Measurements from ENCODE around the gene RCAN1. TPM values are rescaled to one million over a fixed set of nuclear protein-coding genes. Genes with fewer than 3 reads are reported as not detected.

RCAN1 gene
- total RNA-seq, 1 donor: 308 TPM

DNA sequence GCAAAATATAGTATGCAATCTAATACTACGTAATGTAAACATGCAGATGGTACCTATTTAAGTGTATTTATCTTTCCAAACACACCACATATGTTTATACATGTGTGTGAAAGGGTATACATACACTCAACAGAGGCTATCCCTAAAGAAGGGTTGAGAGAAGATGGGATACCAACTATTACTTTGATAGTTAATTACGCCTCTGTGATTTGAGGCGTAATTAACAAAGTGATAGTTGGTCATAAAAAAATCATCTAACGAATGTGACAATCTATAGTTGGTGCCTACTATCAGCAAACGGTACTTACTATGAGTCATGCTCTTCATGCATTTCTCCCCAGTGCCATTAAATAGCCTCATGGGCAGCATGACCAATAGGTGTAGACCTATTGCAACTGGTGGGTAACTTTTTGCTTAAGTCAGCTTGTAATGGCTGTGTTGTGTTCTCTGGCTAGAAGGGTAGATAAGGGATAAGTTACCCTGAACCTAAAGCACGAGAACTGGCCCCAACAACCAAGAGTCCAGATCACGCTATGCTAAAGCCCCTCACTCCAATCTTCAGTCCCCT lies 15.3 kb downstream of the RCAN1 start:
- TF ChIP-seq, protein P1, sequence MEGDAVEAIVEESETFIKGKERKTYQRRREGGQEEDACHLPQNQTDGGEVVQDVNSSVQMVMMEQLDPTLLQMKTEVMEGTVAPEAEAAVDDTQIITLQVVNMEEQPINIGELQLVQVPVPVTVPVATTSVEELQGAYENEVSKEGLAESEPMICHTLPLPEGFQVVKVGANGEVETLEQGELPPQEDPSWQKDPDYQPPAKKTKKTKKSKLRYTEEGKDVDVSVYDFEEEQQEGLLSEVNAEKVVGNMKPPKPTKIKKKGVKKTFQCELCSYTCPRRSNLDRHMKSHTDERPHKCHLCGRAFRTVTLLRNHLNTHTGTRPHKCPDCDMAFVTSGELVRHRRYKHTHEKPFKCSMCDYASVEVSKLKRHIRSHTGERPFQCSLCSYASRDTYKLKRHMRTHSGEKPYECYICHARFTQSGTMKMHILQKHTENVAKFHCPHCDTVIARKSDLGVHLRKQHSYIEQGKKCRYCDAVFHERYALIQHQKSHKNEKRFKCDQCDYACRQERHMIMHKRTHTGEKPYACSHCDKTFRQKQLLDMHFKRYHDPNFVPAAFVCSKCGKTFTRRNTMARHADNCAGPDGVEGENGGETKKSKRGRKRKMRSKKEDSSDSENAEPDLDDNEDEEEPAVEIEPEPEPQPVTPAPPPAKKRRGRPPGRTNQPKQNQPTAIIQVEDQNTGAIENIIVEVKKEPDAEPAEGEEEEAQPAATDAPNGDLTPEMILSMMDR (IDR thresholded peaks at IDR 0.05; ENCODE audit: insufficient read depth, low read depth, low read length): no peak
- no peak for DNase-seq (ENCODE audit: low read depth)
- no peak overlapping the region for H3K4me3 ChIP-seq (ENCODE audit: low read depth, low read length)

DNA sequence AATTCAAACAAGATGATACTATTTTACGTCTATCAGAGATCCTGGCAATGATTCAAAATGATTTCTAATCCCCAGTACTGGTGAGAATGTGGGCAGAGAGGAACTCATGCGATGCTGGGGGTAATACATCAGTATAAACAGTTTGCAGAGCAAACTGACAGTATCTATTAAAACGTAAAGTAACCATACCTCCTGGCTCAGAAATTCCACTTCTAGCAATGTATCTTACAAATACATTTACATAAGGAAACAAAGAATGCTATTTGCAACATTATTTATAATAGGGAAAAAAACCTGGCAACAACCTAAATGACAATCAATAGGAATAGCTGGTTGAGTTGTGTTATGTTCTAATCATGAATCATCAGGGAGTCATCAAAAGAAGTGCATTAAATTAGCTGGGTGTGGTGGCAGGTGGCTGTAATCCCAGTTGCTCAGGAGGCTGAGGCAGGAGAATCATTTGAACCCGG lies 15.9 kb downstream of the RCAN1 start:
- TF ChIP-seq, protein P1 (IDR thresholded peaks at IDR 0.05; ENCODE audit: insufficient read depth, low read depth, low read length): no peak
- H3K4me3 ChIP-seq (ENCODE audit: low read depth, low read length): no peak overlapping the region
- DNase-seq (ENCODE audit: low read depth): peak; percentile 22

DNA sequence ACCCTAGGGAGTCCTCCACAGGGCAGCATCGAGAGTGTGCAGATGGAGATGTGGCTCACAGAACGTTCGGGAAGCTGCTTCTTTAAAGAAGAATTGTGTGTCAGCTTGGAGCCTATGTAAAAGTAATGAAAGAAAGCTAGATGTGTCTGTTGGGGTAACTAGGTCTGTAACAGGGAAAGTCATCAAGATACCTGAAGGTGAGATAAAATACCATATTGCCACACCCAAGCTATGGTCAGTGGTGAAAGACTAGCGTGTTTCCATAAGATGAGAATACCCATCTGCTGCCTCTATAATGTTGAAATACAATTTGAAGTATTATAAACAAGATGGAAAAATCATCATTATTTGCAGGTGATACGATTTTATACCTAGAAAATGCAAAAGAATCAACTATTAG lies 17.5 kb downstream of the RCAN1 start:
- TF ChIP-seq, protein P1 (IDR thresholded peaks at IDR 0.05; ENCODE audit: insufficient read depth, low read depth, low read length): no peak
- no peak overlapping the region for H3K4me3 ChIP-seq (ENCODE audit: low read depth, low read length)
- no peak for DNase-seq (ENCODE audit: low read depth)

DNA sequence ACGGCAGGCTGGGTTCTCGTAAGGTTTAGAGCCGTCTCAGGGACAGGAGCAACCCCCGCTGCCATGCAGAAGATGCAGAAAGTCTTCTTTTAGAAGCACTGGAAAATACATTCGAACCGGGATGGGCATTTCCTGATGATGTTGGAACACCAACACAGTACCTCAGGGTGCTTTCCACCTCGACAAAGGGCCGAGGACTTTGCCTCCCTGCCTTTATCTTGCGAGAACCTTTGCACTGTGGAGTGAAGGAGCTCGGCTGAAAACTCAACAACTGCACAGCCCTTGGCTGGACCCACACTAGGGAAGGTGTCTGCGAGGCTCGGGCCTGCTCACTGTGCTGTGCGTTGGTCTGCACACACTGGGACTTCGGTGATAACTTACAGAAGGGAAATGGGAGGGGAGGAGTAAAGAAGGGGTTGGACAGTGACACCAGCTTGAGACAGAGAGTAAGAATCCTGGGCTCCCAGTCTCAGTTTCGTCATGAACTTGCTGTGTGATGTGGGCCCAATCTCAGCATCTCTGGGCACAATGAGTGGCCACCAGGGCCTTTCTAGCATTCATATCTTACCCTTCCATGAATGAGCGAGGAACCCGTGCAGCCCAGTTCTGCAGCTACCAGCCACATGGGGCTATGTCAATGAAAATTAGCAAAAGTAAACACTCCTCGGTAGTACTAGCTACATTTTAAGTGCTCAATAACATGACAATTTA lies 18.2 kb downstream of the RCAN1 start:
- no peak for DNase-seq (ENCODE audit: low read depth)
- TF ChIP-seq, protein P1 (IDR thresholded peaks at IDR 0.05; ENCODE audit: insufficient read depth, low read depth, low read length): no peak
- no peak overlapping the region for H3K4me3 ChIP-seq (ENCODE audit: low read depth, low read length)

DNA sequence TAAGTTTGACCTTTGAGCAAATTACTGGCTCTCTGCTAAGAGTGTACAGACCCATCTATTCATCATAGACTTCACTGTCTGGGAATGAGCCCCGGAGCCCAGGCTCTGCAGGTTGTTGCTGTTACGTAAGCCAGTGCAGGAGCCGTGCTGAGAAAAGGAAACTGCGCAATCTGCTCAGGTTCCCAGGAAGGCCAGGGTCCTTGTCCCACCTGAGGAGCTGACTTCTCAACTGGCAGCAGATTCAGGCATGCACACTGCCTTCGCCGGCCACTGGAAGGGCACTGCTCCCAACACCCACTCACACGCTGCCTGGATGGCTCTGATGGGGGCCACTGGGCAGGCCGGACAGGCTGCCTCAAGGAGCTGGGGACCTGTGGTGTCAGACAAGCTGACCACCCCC lies 19.5 kb downstream of the RCAN1 start:
- no peak for DNase-seq (ENCODE audit: low read depth)

DNA sequence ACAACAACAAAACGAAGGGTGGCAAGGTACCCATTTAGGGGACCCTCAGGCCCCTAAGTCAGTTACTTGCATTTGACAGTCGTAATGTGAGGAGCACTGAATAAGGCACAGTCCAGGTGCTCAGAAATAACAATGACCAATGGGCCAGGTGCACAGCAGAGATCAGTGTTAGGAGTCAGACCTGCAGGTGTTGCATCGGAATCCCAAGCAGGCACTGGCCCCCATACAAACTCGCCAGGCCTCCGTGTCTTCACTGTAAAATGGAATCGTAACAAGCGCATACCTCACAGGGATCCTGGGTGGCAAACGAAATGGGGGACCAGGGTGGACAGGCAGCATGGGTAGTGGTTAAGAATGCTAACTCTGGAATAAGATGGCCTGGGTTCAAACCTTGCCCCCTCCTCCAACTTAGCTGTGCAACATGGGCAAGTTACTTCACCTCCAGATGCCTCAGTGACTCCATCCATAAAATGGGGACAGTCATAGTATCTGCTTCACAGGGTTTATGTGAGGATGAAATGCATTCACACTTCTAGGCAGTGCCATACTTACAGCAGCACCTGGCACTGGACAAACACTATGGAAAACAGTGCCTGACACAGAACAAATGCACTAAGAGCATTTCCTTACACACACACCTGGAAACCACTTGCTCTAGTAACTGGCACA lies 20.2 kb downstream of the RCAN1 start:
- TF ChIP-seq, protein P1 (IDR thresholded peaks at IDR 0.05; ENCODE audit: insufficient read depth, low read depth, low read length): no peak
- DNase-seq (ENCODE audit: low read depth): no peak
- no peak overlapping the region for H3K4me3 ChIP-seq (ENCODE audit: low read depth, low read length)

More for the DNA sequence above, 19.5 kb downstream of the RCAN1 start:
- TF ChIP-seq, protein P1 (IDR thresholded peaks at IDR 0.05; ENCODE audit: insufficient read depth, low read depth, low read length): no peak
- H3K4me3 ChIP-seq (ENCODE audit: low read depth, low read length): no peak overlapping the region

Data from fibroblast of villous mesenchyme (primary cell).